HK-2 (cell line): ENCODE data around the gene HPS1.

Experiments used
- DNase-seq: peaks from one replicate; pipeline ENCODE4 v3.0.0-alpha.2; 2018; ENCODE audit not compliant: unreplicated experiment

HPS1 gene

GRCh38 chr10:98411768-98412167 is 35.0 kb downstream of the HPS1 start:
- no peak for DNase-seq

DNA sequence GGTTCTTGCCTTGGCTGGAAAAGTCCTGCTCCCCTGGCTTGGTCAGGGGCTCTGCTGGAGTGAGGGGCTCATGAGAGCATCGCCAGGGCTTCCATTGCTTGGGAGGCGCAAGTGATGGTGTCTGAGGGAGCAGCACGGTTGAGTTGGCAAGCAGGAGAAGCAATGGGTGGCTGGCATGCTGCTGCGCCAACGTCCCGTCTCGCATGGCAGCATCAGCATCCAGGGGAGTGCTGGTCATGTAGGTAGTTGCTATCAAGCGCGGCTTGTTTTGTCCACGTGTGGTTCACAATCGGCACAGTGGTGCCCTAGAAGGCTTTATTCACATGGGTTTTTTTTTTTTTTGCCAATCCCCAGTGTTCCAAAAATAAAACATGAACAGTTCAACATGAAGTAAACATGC is 35.6 kb downstream of the HPS1 start:
- DNase-seq: no peak

- DNase-seq: no peak
Measured at GRCh38 chr10:98410759-98411158, 36.0 kb downstream of the HPS1 start.

GRCh38 chr10:98410135-98410743 is 36.5 kb downstream of the HPS1 start:
- DNase-seq: no peak

DNA sequence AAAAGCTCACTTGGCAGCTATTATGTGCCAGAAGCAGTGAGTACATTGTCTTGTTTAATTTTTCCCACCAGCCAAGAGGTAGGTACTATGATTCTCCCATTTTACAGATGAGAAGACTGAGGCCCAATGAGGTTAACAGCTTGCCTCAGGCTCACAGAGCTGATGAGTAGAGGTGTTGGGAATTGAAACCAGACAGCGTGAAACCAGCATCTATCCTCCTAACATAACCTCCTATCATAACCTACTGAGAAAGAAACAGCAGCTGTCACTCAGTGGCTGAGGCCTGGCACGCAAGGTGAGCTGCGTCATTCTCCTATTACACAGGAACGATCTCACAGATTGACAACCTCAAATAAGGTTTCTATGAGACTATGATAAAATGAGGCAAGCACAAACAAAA is 37.9 kb downstream of the HPS1 start:
- DNase-seq: no peak

GRCh38 chr10:98407744-98408241 is 38.9 kb downstream of the HPS1 start:
- no peak for DNase-seq

DNA sequence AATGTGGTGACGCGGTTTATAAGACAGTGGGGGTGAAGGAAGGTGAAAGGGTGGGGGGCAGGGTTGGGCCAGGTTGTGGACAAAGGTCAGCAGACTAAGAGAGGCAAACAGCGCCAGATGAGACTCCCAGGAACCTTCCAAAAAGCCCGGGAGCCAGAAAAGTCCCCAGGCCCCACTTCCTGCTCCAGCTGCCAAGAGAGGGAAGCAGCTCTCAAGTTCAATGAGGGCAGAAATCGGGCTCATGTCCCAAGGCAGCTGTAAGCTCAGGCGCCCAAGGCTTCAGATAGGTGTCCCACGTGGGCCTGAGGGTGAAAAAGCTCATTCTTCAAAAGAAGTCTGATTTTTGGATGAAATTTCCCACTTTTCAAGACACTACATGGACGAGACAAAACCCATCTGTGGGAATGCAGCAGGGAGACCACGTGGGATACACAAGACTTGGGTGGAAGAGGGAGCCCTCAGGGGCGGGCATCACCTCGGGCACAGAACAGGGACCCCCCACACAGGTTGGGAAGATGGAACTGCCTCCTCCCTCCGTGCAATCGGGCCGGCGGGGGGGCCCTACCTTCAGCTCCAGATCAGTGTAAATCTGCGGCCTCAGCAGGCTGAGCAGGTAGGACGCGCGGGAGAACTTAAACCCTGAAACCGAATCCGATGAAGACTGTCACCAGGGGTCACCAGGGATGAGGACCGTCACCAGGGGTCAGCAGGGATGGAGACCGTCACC is 39.6 kb downstream of the HPS1 start:
- no peak for DNase-seq

DNA sequence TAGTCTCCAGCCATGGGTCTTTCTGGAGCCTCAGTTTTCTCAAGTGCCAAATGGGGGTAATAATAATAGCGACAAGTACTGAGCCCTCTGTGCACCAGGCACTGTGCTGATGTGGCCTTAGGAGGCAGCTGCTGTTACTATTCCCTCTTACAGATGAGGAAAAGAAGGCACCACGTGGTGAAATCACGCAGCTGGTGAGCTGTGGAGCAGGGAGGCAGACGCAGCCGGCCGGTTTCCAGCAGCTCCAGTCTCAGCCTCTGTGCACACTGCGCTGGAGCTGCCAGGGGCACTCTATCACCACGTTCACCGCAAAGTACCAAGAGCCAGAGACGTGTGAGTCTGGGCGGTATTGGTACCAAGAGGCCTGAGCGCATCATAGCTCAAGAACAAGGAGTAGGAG is 41.3 kb downstream of the HPS1 start:
- no peak for DNase-seq

DNA sequence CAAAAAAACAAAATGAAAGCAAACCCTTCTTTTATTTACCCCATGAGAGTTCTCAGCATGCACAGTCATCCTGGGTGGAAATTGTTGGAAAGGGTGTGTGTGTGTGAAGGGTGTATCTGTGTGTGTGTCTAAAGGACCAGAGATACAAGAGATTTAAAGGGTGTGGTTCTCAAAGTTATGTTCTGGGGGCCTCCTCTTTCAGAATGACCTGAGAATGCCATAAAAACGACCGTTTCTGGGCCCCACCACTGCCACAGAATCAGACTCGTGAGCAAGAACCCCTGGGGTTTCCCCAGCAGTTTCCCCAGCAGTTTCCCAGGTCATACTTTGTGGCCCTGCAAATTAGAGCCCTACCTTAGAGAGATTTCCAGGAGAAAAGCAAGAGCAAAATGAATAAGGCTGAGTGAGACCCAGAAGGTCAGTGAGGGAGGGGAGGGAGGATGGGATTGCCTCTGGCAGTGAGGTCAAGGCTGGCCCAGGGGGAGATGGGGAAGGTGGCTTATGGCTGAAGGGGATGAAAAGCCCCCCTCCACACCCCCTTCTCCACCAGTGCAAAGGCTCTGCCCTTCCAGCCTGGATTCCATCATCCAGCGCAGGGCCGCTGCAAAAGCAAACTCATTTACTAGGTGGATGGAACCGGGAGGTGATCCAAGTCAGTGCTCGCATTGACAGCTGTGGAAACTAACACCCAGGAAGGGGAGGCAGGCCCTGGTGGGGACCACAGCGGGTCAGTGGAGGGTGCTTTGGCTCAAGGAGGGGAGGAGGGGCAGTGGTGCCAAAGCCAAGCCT is 42.0 kb downstream of the HPS1 start:
- DNase-seq: no peak

DNA sequence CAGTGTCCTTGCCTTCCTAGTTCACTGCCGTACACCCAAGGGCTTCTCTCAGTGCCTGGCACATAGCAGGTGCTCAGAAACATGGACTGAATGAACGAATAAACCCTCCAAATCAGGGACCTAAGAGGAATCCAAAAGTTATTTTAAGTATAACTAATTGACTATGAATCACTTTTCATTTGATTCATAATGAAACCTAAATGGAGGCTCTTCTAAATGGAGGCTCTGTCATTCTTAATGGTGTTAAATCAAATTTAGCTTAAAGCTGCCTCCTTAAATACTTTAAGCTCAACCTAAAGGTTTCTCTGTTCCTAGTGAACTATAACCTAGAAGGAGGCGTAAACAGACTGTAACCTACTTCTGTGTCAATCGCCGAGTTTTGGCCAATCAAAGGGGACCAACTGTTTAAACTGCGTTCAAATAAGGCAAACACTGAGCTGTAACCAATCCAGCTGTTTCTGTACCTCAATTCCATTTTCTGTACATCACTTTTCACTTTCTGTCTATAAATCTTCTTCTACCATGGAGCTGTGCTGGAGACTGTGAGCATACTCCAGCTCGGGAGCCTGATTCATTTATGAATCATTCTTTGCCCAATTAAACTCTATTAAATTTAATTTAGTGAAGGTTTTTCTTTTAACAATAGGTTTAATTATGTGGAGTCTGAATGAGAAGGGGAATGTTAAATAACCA is 42.8 kb downstream of the HPS1 start:
- DNase-seq: no peak

DNA sequence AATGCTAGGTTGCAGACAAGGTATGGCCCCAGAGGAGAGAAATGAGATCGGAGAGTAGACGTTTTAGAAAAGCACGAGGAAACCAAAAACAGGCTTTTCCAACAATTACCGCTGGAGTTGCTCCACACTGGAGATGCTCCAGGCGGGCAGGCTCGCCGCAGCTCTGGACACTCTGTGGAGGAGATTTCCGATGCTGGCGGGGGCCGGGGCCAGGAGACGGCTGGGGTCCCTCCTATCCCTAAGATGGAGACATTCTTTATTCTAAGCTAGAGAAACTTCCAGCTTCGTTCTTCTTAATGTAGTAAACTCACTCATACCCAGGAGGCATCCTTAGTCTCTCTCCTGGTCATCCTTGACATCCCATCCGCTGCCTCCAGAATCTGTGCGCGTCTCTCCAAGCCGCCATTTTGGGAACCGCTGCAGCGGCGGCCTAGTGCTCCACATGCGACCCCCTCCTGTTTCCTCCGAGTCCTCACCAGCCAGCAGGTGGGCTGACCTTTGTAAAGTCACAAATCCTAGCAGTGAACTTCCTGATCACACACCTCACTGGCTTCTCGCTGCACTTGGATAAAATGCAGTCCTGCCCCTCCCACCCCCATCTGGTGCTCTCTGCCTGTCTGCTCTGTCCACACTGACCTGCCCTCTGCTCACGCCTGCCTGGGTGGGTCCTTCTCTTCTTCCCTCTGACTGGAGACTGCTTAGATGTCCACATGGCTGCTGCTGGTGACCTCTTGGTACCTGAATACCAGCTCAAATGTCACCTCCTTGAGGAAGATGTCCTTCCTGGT is 43.6 kb downstream of the HPS1 start:
- DNase-seq: no peak

DNA sequence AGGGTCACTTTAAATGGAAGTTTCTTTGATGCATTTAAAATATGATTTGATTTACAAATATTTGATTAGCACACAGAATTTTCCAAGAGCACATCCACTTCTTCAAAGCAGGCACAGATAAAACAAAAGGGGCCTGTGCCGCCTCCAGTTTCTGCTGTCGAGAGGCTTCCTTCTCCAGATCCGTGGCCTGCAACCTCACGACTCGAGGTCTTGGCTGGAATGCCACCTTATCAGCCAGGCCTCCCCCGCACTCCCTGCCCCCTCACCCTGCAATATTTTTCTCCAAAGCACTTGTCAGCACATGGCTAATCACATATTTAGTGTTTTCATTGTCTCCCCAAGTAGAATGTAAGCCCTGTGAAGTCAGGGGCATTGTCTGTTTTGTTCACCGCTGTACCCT is 44.3 kb downstream of the HPS1 start:
- no peak for DNase-seq

GRCh38 chr10:98400482-98400881 is 46.3 kb downstream of the HPS1 start:
- DNase-seq: no peak

- DNase-seq: no peak
Measured at GRCh38 chr10:98399784-98400183, 47.0 kb downstream of the HPS1 start.

DNA sequence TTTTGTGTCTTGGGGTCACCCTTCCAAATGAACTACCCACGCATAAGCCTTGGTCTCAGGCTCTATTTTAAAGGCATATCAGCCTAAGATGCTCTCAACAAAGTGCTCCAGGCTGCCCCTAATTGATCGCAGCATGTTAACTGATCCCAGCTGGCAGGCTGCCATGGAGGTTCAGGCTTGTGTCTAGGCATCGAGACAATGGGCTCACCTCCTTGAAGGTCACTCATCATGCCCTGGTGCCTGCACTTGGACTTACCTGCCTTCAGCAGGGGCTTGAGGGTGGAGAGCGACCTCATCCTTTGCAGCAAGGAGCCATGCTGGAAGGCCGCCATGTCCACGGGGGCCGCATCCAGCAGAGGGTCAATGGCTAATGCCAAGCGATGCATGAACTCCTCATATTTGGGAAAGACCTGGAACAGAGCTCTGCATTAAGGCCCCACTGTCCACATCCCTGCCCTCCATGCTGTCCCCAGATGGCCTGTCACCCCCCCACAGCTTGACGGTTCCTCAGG is 49.6 kb downstream of the HPS1 start:
- no peak for DNase-seq

- DNase-seq: no peak
Measured at GRCh38 chr10:98396096-98397063, 50.4 kb downstream of the HPS1 start.

DNA sequence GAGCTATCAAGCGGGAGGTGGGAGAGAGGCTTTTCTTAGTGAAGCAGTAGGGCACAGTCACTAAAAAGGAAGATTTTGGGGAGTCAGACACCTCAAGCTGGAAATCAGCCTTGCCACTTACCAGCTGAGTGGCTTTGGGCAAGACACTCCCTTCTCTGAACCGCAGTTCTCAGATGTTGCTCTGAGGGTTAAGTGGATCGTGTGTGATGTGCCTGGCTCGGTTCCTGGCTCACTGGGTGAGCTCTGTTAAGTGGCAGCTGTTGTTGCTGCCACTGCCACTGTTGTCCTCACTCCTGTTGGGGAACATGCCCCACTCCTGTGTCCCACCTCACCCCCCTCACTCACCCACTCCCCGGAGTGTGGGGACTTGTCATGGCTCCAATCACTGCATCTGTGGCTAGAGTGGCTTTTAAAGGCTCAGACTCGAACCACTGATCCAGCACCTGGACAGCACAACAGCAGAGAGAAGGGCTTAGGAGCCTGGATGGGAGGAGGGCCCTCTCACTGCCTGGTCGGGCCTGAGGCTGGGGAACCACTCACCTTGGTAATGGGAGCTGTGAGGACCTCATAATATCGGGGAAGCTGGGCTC is 51.8 kb downstream of the HPS1 start:
- no peak for DNase-seq

DNA sequence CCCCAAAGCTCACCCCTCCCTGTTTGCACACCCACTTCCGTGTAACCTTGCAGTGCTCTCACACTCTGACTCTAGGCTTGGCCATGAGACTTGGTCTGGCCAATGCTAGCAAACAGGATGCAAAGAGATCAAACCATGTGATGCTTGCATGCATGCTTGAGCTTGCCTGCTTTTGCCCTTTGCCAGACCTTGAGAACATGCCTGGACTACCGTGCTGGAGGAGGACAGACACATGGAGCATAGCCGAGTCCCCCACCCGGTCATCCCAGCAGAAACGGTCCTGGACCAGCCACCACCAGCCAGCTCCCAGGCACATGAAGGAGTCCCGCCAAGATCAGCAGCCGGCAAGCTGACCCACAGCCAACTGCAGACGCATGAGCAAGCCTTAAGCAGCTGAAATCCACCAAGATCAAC is 55.1 kb downstream of the HPS1 start:
- no peak for DNase-seq

DNA sequence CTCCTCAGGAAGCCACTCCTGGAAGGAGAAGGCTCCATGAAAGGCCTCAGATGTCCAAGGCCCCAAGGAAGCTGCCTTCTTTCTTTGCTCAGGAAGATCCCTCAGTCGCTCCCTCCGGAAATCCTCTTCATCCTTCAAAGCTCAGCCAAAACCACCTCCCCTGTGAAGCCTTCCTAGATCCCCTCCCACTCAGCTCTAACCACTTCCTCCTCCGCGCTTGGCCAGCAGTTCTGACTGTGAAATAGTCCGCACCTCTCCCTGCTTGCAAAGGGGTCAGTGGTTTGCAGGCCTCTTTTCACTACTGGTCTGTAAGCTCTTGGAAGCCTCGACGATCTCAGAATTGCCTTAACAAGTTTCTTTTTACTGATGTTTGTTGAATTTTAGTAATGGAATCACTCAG is 55.7 kb downstream of the HPS1 start:
- no peak for DNase-seq

- DNase-seq: no peak
Measured at GRCh38 chr10:98390406-98390805, 56.3 kb downstream of the HPS1 start.
